Activated gamma-delta T cell treated with Interleukin-2 at 50 U/mL for 16 hours (primary cell): ENCODE results near the gene TRNAU1AP.
"Not testable (repeated sequence)": the region's sequence is repeated elsewhere in the genome, so short reads cannot be mapped to it uniquely, and the experiment has no call there.

Experiments
- DNase-seq: peaks from one replicate; pipeline ENCODE4 v3.0.0-alpha.2; 2020

The TRNAU1AP gene

GRCh38 chr1:28552758-28553663 is at the start of gene TRNAU1AP:
TRNAU1AP (plus strand) TSS chr1:28553085; CDS start chr1:28553111, 26 bp downstream.
- DNase-seq: peak; percentile 96

- no peak for DNase-seq
These were observed 49.8 kb upstream of the TRNAU1AP start for GRCh38 chr1:28503117-28503516.

GRCh38 chr1:28505406-28506187 is 47.3 kb upstream of the TRNAU1AP start, which contains the start of gene RCC1:
RCC1 (plus strand) TSS chr1:28506043; CDS start chr1:28529867, 23,824 bp downstream.
- peak; percentile 94 for DNase-seq

GRCh38 chr1:28506907-28507246 is 46.0 kb upstream of the TRNAU1AP start:
- no peak for DNase-seq

- no peak for DNase-seq
These were observed 45.6 kb upstream of the TRNAU1AP start for GRCh38 chr1:28507247-28507645.

GRCh38 chr1:28507646-28508434 is 45.0 kb upstream of the TRNAU1AP start:
- no peak for DNase-seq

GRCh38 chr1:28508435-28508754 is 44.5 kb upstream of the TRNAU1AP start:
- DNase-seq: no peak

- no peak for DNase-seq
These were observed 43.1 kb upstream of the TRNAU1AP start for GRCh38 chr1:28509705-28510272.

- DNase-seq: no peak
These were observed 42.5 kb upstream of the TRNAU1AP start for GRCh38 chr1:28510273-28510969.

- DNase-seq: no peak
These were observed 41.9 kb upstream of the TRNAU1AP start for GRCh38 chr1:28510970-28511440.

GRCh38 chr1:28512058-28512611 is 40.8 kb upstream of the TRNAU1AP start:
- no peak for DNase-seq

GRCh38 chr1:28514445-28514933 is 38.4 kb upstream of the TRNAU1AP start:
- DNase-seq: not testable (repeated sequence)

- DNase-seq: no peak
These were observed 36.3 kb upstream of the TRNAU1AP start for GRCh38 chr1:28516518-28516956.

GRCh38 chr1:28517649-28517999 is 35.3 kb upstream of the TRNAU1AP start:
- no peak for DNase-seq

- peak; percentile 86 for DNase-seq
These were observed 34.7 kb upstream of the TRNAU1AP start for GRCh38 chr1:28518000-28518744.

GRCh38 chr1:28518745-28519341 is 34.0 kb upstream of the TRNAU1AP start:
- DNase-seq: no peak

- no peak for DNase-seq
These were observed 32.7 kb upstream of the TRNAU1AP start for GRCh38 chr1:28519946-28520725.

GRCh38 chr1:28520796-28521195 is 32.1 kb upstream of the TRNAU1AP start:
- not testable (repeated sequence) for DNase-seq

- DNase-seq: no peak
These were observed 31.3 kb upstream of the TRNAU1AP start for GRCh38 chr1:28521502-28522164.
